ENCODE data around the gene CTSZ.
"Not testable (repeated sequence)": the region's sequence is repeated elsewhere in the genome, so short reads cannot be mapped to it uniquely, and the experiment has no call there.

CTSZ gene

DNA sequence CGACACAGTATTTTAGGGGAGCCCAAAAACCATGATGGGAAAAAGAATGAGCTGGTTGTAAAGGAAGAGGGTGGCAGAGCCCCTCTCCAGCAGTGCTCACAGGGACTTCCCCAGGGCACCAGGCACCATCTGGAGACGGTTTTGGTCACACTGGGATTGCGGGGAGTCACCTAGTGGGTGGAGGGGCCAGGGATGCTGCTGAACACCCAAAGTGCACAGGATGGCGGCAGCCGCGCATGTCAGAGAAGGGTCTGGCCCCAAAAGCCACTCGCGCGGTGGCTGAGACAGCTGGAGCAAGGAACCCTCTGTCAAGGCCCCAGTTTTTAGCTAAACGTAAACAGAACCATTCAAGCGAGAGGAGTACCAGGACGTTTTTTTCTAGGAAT lies 10.8 kb downstream of the CTSZ start:
- no peak for DNase-seq (ENCODE audit: low read depth)

GRCh38 chr20:58995461-58996225 lies 11.4 kb downstream of the CTSZ start:
- DNase-seq (ENCODE audit: low read depth) = no peak

- DNase-seq (ENCODE audit: low read depth) = no peak
Measured at GRCh38 chr20:58994390-58995159, 12.5 kb downstream of the CTSZ start.

GRCh38 chr20:58993332-58994248 lies 13.5 kb downstream of the CTSZ start:
- DNase-seq (ENCODE audit: low read depth) = no peak

DNA sequence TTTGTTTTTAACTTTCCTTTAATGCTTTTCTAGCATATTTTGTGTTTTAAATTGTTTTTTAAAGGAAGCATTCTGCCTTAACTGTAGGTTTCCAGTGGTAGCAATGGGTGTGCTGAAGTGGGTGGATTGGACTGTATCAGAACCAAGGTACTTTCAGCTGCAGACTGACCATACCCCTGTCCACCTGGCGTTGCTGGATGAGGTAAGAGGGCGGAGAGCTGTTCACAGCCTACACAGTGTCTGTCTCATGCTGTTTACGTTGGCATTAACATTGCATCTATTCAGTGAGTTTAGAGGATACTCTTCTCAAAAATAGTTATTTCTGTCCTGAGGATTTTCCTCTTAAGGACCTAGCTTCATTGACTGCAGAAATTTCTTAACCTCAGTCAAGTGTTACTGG lies 14.1 kb downstream of the CTSZ start:
- DNase-seq (ENCODE audit: low read depth) = no peak

DNA sequence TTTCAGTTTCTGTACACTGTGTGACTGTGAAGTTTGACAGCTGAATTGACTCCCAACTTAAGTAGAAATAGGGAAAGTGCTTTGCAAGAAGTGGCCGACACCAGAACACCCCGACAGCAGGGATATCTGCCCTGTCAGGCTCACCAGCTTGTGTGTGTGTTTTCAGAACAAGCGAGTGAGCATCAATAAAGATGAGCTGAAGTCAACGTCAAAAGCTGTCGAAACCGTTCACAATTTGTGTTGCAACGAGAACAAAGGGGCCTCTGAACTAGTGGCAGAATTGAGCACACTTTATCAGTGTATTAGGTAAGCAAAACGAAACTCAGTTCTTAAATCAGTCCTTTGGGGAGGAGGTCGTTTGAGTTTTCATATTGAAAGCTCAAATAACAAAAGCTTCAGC lies 15.3 kb downstream of the CTSZ start:
- no peak for DNase-seq (ENCODE audit: low read depth)

DNA sequence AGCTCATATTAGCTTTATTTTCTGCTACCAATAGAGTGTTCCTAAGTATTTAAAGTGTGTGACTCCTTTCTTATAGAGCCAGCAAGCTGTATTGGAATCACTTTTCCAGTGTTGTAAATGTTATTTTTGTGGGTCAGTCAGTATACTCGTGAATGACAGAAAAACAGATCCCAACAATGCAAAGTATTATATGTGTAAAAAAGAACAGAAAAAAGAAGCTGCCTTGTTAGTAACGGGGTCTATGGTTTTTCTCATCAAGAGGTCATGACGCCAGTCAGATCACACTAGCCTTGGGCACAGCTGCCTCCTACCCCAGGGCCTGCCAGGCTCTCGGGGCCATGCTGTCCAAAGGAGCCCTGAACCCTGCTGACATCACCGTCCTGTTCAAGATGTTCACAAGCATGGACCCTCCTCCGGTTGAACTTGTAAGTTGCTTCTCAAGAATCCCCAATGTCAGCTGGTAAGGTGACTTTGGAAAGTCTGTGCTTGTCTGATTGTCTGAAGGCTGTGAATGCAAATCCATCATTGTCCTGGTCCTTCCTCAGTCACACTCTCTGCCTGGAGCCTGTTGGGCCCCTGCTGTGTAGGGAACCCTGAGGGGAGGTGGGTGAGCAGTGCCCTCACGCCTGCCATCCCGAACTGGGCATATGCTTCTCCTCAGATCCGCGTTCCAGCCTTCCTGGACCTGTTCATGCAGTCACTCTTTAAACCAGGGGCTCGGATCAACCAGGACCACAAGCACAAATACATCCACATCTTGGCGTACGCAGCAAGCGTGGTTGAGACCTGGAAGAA lies 16.2 kb downstream of the CTSZ start:
- no peak for DNase-seq (ENCODE audit: low read depth)

DNA sequence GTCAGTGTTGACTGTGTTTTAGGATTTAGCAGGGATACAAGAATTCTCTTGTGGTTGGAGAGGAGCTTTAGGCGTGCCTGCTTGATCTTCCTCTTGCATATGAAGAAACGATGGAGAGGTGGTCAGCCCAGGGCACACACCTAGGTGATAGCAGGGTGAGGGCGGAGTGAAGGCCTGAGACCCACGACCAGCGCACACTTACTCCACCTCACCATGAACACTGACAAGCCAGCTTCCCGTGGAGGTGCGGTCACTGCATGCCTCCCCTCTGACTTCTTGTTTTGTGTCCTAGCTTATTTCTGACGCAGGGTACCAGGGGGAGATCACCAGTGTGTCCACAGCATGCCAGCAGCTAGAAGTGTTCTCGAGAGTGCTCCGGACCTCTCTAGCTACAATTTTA lies 17.9 kb downstream of the CTSZ start:
- no peak for DNase-seq (ENCODE audit: low read depth)

GRCh38 chr20:58988565-58988882 lies 18.5 kb downstream of the CTSZ start:
- DNase-seq (ENCODE audit: low read depth) = no peak

DNA sequence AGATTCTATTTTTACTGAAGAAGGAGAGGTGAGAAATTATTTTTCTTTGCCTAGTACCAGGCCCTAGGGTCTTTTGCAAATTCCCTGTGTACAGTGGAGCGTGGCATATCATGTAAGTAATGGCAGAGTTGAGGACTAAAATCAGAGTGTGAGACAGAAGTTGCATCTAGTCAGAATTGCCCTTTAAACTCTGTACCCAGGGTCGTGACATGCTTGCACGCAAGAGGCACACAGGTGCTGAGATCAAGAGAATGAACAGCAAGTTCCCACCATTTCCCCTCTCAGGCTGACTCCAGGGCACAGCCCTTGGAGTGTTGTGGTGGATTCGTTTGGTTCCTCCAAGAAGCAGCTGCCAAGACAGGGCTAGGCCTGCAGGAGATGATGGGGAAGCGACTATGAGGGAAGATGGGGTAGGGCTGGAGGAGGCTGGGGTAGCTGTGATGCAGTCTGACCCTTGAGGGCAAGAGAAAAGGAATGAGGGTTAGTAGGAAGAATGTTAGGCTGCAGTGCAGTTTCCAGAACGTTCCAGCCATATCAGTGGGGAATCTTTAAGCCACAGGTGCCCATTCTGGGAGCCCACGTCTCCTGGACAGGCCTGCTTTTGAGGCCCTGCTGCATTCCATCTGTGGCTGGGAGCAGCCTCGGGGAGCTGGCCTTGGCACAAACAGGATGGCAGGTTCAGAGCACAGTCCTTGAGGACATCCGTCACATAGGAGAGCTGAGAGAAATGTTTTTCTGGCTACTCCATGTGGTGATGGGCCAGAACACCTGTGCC lies 19.1 kb downstream of the CTSZ start:
- no peak for DNase-seq (ENCODE audit: low read depth)

DNA sequence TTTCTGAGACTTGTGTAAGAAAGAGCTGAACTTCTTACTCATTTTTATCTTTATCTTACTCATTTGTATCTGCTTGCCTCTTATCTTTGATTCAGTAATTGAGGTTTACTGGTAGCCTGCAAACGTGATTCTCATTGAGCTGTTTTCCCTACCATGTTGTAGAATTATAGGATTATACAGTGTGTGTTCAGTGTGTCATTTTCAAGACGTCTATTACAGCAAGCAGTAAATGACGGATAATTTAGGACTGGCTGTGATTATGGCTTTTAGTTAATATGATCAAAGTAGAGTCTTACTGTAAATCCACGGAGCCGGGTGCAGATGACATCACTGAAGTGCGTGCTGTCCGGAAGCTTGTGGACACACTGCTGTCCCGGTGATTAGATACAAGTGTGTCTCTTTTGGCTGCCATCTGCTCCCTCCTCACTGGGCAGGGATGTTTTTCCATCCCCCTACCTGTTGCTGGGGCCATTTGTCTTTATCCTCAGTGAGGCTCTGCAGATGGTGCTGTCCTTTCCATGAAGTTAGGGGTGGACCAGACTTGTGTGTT lies 20.0 kb downstream of the CTSZ start:
- DNase-seq (ENCODE audit: low read depth) = no peak

DNA sequence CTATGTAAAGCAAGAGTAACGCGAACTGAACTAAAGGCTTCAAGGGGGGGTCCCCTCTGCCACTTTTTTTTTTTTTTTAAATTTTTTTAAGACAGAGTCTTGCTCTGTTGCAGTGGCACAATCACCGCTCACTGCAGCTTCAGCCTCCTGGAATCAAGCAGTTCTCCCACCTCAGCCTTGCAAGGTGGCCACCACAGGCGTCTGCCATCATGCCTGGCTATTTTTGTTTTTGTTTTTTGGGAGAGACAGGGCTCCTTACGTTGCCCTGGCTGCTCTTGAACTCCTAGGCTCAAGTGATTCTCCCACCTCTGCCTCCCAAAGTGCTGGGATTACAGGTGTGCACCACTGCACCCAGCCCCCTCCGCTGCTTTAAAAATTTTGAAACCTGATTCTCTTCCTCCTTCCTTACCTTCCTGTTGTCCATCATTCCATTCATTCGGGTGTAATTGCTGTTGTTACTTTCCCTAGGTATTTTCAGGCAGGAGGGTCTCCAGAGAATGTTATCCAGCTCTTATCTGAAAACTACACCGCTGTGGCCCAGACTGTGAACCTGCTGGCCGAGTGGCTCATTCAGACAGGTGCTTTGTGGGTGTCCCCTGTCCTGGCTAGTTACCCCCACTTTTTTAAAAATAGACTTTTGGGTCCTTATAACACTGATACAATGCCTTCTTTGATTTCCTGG lies 20.6 kb downstream of the CTSZ start:
- no peak for DNase-seq (ENCODE audit: low read depth)

- DNase-seq (ENCODE audit: low read depth) = no peak
Measured at GRCh38 chr20:58985656-58986055, 21.4 kb downstream of the CTSZ start.

DNA sequence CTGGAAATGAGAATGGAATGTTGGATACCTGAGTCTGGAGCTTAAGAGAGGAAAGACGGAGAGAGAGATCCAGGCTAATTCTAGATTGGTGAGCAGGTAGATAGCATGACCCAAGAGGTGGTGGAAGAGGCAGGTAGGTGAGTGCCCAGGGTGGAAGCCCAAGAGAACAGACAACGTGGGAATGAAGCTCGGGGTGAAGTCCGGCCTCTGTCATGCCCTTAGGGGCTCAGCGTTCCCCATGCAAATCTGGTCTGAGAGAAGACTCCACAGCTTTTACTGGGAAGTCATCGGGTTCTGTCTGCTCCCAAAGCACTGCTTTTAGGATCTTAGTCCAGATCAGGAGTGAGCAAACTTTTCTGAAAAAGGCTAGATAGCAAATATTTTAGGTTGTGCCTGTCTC lies 22.4 kb downstream of the CTSZ start:
- no peak for DNase-seq (ENCODE audit: low read depth)

GRCh38 chr20:58983115-58983468 lies 24.0 kb downstream of the CTSZ start:
- DNase-seq (ENCODE audit: low read depth) = not testable (repeated sequence)

DNA sequence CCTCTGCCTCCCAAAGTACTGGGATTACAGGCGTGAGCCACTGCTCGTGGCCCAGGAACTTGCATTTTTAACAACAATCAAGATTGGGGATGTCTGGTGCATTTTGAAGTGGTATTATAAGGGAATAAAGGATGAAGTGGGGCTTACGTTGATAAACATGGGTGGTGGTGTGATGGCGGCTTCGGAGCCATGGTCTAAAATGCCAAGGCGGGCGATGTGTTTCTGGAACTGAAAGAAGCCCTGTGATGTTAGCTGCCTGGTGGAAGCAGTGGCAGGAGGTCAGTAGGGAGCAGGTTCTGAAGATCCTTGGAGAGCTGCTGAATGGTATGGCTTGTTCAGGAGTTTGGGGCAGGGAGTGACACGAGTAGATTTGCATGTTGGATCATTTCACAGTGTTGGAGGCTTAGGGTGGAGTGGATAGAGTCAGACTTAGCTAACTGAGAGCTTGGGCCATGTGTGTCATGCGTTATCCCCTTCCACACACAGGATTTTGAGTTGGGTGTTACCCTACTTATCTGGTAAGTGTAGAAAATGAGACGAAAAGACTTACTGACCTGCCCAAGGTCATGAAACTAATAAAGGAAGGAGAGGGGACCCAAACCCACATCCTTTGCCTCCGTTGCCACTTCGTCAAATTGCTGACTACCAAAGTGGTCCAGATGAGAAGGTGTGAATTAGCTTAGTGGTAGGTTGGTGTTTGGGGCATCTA lies 24.5 kb downstream of the CTSZ start:
- DNase-seq (ENCODE audit: low read depth) = no peak

GRCh38 chr20:58981628-58982364 lies 25.3 kb downstream of the CTSZ start:
- DNase-seq (ENCODE audit: low read depth) = no peak

DNA sequence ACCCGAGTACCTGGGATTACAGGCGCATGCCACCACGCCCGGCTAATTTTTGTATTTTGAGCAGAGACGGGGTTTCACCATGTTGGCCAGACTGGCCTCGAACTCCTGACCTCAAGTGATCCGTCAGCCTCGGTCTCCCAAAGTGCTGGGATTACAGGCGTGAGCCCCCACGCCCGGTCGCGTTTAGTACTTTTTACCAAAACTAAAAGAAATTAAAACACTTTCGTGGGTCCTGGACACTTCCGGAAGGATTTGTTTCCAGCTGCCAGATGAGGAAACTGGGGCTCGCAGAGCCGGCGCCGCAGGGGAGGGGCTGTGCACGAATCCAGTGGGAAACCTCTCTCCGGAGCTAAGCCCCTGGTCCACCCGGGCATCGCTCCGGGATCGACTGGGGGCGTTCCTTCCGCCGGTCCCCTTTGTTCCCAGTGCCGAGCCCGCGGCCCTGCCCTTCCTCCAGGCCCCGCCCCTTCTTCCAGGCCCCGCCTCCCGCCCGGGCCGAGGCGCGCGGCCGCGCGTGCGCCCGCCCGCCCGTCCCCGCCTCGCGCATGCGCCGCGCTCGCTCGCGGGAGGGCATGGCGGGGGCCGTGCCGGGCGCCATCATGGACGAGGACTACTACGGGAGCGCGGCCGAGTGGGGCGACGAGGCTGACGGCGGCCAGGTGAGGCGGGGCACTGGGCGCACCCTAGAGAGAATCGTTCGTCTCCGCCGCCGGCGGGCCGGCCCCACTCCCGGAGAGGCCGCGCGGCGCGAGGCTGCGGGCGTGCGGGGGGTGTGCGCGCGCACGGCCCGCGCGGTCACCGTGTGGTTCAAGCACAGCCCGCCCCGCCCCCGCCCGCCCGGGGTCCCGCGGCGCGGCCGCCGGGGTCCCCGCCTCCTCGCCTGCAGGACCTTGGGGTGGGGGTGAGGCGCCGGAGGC lies 26.1 kb downstream of the CTSZ start, which contains the start of gene NELFCD:
Gene NELFCD, plus strand, starts transcription at position 546 of the 917 bp plus-strand sequence. Its CDS starts 54 bp downstream, at position 600.
- DNase-seq (ENCODE audit: low read depth) = peak; percentile 70

Data from iris pigment epithelial cell (primary cell).